HG03066 (cell line): ENCODE measurements around the gene MEF2C.
A peak's percentile ranks its signal among the peaks of the same experiment; 100 is the strongest.
"Not testable (repeated sequence)": the region's sequence is repeated elsewhere in the genome, so short reads cannot be mapped to it uniquely, and the experiment has no call there.

Experiments
- ATAC-seq: cut with Tn5 transposase; IDR thresholded peaks from one replicate; pipeline ENCODE4 v1.9.1; 2021; ENCODE audit warnings: low read depth; ENCODE audit not compliant: unreplicated experiment

Gene MEF2C

GRCh38 chr5:88808153-88808552 lies 74.8 kb downstream of the MEF2C start:
- ATAC-seq = no peak

GRCh38 chr5:88807327-88807726 lies 75.7 kb downstream of the MEF2C start:
- ATAC-seq = no peak

GRCh38 chr5:88806338-88806737 lies 76.6 kb downstream of the MEF2C start:
- ATAC-seq = no peak

GRCh38 chr5:88805151-88805784 lies 77.7 kb downstream of the MEF2C start:
- ATAC-seq = peak; percentile 65

- ATAC-seq = no peak
Measured at GRCh38 chr5:88804444-88804843, 78.5 kb downstream of the MEF2C start.

- no peak for ATAC-seq
Measured at GRCh38 chr5:88803309-88803708, 79.7 kb downstream of the MEF2C start.

GRCh38 chr5:88799938-88800535 lies 82.9 kb downstream of the MEF2C start:
- no peak for ATAC-seq

- ATAC-seq = not testable (repeated sequence)
Measured at GRCh38 chr5:88798933-88799332, 84.1 kb downstream of the MEF2C start.

DNA sequence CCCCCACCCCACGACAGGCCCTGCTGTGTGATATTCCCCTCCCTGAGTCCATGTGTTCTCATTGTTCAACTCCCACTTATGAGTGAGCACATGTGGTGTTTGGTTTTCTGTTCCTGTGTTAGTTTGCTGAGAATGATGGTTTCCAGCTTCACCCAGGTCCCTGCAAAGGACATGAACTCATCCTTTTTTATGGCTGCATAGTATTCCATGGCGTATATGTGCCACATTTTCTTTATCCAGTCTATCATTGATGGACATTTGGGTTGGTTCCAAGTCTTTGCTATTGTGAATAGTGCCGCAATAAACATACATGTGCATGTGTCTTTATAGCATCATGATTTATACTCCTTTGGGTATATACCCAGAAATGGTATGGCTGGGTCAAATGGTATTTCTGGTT lies 89.2 kb downstream of the MEF2C start:
- ATAC-seq = not testable (repeated sequence)

GRCh38 chr5:88792144-88792840 lies 90.7 kb downstream of the MEF2C start:
- peak; percentile 81 for ATAC-seq

DNA sequence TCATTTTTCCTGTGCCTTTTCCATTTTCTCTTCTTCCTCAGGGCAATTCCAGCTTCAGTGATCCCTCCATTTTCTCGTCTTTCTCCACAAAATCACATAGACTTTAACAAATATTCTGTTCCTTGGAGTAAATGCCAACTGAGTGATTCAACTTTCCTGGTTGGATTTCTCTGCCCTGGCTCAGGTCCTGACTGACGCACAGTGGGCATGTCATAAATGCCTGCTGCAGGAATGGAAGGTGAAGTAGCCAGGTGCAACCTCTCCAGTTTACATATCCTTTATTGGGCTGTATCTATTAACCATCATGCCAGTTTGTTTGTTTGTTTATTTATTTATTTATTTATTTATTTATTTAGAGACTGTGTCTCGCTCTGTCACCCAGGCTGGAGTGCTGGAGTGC lies 95.1 kb downstream of the MEF2C start:
- ATAC-seq = no peak

DNA sequence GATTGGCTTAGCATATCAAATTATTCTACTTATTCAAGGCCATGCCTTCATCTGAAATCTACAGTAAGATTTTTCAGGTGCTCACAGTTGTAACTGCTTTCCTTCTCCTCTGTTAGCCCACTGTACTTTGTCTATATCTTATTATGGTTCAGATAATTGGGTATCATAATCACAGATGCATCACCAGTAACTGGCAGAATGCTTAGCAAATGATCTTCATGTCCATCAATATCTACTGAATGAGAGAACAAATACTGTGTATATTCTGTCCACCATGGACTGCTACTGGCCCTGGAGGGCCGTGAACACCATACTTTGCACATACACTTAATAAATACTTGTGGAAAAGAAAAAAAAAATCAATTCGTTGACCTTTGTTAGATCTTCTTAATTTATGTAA lies 96.2 kb downstream of the MEF2C start:
- ATAC-seq = no peak

DNA sequence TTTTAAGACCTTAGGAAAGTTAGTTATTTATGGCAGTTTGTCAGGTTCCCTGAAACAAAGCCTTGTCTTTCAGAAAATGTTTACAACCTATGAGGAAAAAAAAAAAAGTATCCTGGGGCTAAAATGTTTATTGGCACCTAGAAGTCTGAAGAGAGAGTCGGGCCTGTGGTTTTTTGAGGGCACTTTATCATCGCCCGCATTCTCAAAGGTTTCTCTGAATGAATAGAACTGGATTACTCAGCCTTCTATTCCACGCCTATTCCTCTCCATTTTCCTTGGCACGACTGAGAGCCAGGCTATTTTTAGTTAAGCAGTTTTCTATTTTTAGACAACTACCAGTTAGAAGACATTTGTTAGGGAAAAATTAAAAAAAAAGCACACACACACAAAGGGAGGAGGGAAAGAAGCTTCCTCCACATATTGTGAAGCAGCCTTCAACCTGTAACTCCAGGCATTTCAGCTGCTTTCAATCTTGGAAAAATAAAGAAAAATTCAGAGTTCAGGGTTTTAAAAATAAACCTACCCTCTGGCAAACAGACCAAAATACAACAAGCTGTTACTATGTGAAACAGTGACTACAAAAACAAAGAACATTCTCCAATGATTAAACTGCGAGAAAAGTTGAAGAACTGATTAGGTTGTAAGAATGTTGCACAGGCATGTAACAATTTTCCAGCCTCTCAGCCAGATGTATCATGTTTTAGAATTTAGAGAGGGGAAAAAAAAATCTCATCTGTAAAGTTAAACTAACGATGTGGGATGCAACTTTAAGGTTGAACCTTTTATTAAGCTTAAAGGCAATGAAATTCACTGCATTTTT lies 97.0 kb downstream of the MEF2C start:
- ATAC-seq = peak; percentile 59

GRCh38 chr5:88782571-88782970 lies 100.4 kb downstream of the MEF2C start:
- ATAC-seq = no peak

DNA sequence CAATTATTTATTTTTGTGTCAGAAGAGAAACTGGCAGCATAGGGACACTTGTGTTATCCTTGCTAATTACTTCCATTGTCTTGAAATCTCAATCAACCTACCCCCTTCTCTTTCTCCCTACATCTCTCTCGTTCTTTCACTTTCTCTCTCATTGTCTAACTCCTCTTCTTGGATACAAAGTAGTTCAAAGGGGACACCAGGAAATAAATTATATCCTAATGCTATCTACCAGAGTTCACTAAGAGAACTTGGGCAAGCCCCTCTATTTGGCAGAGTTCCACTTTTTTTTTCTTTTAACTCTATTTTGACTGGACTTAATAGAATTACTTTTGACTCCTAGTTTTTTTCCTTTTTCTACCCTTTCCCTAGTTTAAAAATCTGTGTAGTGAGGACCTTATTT lies 102.2 kb downstream of the MEF2C start:
- ATAC-seq = no peak

GRCh38 chr5:88778736-88779135 lies 104.2 kb downstream of the MEF2C start:
- no peak for ATAC-seq

DNA sequence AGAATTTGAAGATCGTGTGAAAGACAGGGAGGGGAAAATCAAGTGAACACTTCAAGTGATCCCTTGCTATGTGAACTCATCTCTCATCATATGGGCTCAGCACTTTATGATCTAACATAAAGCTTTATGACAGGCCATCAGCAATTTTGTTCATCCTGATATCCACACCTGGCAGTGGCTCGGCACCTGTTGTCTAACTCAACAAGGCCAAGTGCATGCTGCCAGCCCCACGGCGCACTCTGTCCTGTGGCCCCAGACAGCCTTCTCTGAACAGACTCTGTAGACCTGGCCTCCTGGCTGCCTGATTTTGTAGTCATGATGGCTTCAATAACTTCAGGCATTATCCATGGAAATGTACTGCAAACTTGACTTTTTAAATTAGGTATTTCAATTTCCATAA lies 106.3 kb downstream of the MEF2C start:
- no peak for ATAC-seq

- no peak for ATAC-seq
Measured at GRCh38 chr5:88772831-88773230, 110.2 kb downstream of the MEF2C start.

- ATAC-seq = no peak
Measured at GRCh38 chr5:88772047-88772446, 110.9 kb downstream of the MEF2C start.

- ATAC-seq = no peak
Measured at GRCh38 chr5:88770276-88771257, 112.4 kb downstream of the MEF2C start.
